Retinal pigment epithelial cell (primary cell): Measurements from ENCODE around the gene DNAI4.

ENCODE experiments used
- DNase-seq: peaks from one replicate; pipeline ENCODE4 v3.0.0-alpha.2; 2010; ENCODE audit warnings: low read depth
- H3K4me3 ChIP-seq: 2 replicates; pipeline ENCODE4 v1.5.1; 2011; ENCODE audit warnings: mild to moderate bottlenecking, low read length, control low read depth, moderate library complexity
- CTCF ChIP-seq: conservative IDR thresholded peaks from 2 replicates; pipeline ENCODE4 v1.5.1; 2011; ENCODE audit warnings: low read depth, low read length, control low read depth, inconsistent platforms

DNAI4 gene

GRCh38 chr1:66929691-66929998 is 5.0 kb upstream of the DNAI4 start:
- no peak for DNase-seq
- no peak for TF ChIP-seq CTCF
- H3K4me3 ChIP-seq = peak overlapping the region; percentile 65

GRCh38 chr1:66929146-66929688 is 4.6 kb upstream of the DNAI4 start:
- peak overlapping the region; percentile 65 for H3K4me3 ChIP-seq
- TF ChIP-seq CTCF = no peak
- no peak for DNase-seq

GRCh38 chr1:66927528-66927927 is 2.9 kb upstream of the DNAI4 start:
- DNase-seq = no peak
- no peak for TF ChIP-seq CTCF
- H3K4me3 ChIP-seq = no peak overlapping the region

GRCh38 chr1:66925944-66926343 is 1.3 kb upstream of the DNAI4 start:
- TF ChIP-seq CTCF = no peak
- H3K4me3 ChIP-seq = peak overlapping the region; percentile 83
- no peak for DNase-seq

- peak overlapping the region; percentile 83 for H3K4me3 ChIP-seq
- no peak for TF ChIP-seq CTCF
- DNase-seq = no peak
Observed at GRCh38 chr1:66925558-66925910, 878 bp upstream of the DNAI4 start.

- H3K4me3 ChIP-seq = no peak overlapping the region
- no peak for TF ChIP-seq CTCF
- no peak for DNase-seq
Observed at GRCh38 chr1:66920543-66920942, 4.1 kb downstream of the DNAI4 start.

- TF ChIP-seq CTCF = no peak
- DNase-seq = no peak
- no peak overlapping the region for H3K4me3 ChIP-seq
Observed at GRCh38 chr1:66919828-66920227, 4.8 kb downstream of the DNAI4 start.
